Stomach (tissue), 9 donors: Measurements from ENCODE around the gene HMGCS2. TPM values are rescaled to one million over a fixed set of nuclear protein-coding genes. Genes with fewer than 3 reads are reported as not detected.

ENCODE experiments used
- DNase-seq, 2 donors: peaks; one replicate each; pipeline versions ENCODE4 v3.0.0 to v3.0.0-alpha.2; 2013 to 2019
- H3K27ac ChIP-seq, 5 donors: fragments of 200-600 bp in 4 of 5; sonication (generic) in 4 of 5; one replicate each; pipeline ENCODE4 v1.5.1; 2013 to 2019; ENCODE audit warnings: mild to moderate bottlenecking in 1 of 5, moderate library complexity in 1 of 5
- H3K27me3 ChIP-seq, 3 donors: fragments of 200-600 bp; sonication (generic); one replicate each; pipeline ENCODE4 v1.5.1; 2017 to 2019; ENCODE audit warnings: mixed run types in 1 of 3
- H3K36me3 ChIP-seq, 4 donors: fragments of 200-600 bp; sonication (generic); 1 replicate in 3 of 4; 2 replicates in 1 of 4; pipeline ENCODE4 v1.5.1; 2016 to 2019
- H3K4me1 ChIP-seq, 4 donors: fragments of 200-600 bp; sonication (generic); one replicate each; pipeline ENCODE4 v1.5.1; 2016 to 2019
- H3K4me3 ChIP-seq, 4 donors: fragments of 200-600 bp; sonication (generic) in 3 of 4; one replicate each; pipeline ENCODE4 v1.5.1; 2016 to 2019; ENCODE audit warnings: mild to moderate bottlenecking in 1 of 4
- H3K9me3 ChIP-seq, 4 donors: fragments of 200-600 bp; sonication (generic); one replicate each; pipeline ENCODE4 v1.5.1; 2016 to 2019
- CTCF ChIP-seq, 7 experiments: fragments of 450-650 bp in 4 of 7; fragments of 200-600 bp in 3 of 7; sonication (generic) in 3 of 7; IDR thresholded peaks; one replicate each; pipeline ENCODE4 v1.5.1; 2016 to 2019; ENCODE audit warnings: antibody characterized with exemption in 7 of 7, control low read depth in 2 of 7, mild to moderate bottlenecking in 1 of 7
- EP300 ChIP-seq: sonication (generic); formaldehyde crosslinking; IDR thresholded peaks from one replicate; pipeline ENCODE4 v1.6.1; 2017; ENCODE audit warnings: antibody characterized with exemption
- POLR2A ChIP-seq, 4 donors: fragments of 450-650 bp; IDR thresholded peaks; one replicate each; pipeline ENCODE4 v1.6.1; 2016; ENCODE audit warnings: antibody characterized with exemption in 4 of 4, control low read depth in 2 of 4, mild to moderate bottlenecking in 1 of 4, moderate library complexity in 1 of 4
- POLR2AphosphoS5 ChIP-seq, 3 donors: sonication (generic); formaldehyde crosslinking; IDR thresholded peaks; one replicate each; pipeline ENCODE4 v1.6.1; 2016; ENCODE audit warnings: antibody characterized with exemption in 3 of 3
- WGBS, 5 donors: extraction: QIAGEN DNeasy Blood & Tissue Kit in 3 of 5; methylation state at CpG; one replicate each; pipeline versions ENCODE4 v1.1.5 to v1.1.7; 2013 to 2018; 5-methylcytosine and 5-hydroxymethylcytosine counted together
- intact Hi-C: fragments of 100-400 bp; cut with DNase I; formaldehyde crosslinking; loops from one replicate; pipeline ENCODE4 v1.15.1; 2023; ENCODE audit warnings: low total_unique reads
- polyA plus RNA-seq, 3 donors: library from polyadenylated mRNA; stranded (reverse); fragments of 200-250 nt; gene quantifications; one replicate each; pipeline ENCODE4 v1.2.3, GENCODE V29; 2013
- total RNA-seq, 5 donors: library from RNA; depleted of rRNA; stranded (reverse); fragments of >200 nt; gene quantifications; one replicate each; pipeline versions ENCODE4 v1.1.0 to v1.2.3, GENCODE V29; 2014 to 2016
- donor health status: healthy with polysubstance abuse.
- donor health status: Bipolar disorder and iron deficiency.
- donor health status: healthy.

HMGCS2 gene
- total and polyA plus RNA-seq, 8 donors: 2.5 to 203 (median 57.6) TPM

- no peak for TF ChIP-seq EP300
- no peak for TF ChIP-seq POLR2AphosphoS5 (IDR thresholded peaks at IDR 0.05)
- no peak for TF ChIP-seq CTCF (IDR thresholded peaks at IDR 0.05)
- no peak for TF ChIP-seq POLR2A (IDR thresholded peaks at IDR 0.05)
- peaks cover 0 to 7% (median 2%) of the 10 kb centered on the region in 4 donors for H3K4me1 ChIP-seq
- no peaks in the 10 kb centered on the region for H3K9me3 ChIP-seq
- no peak for DNase-seq
- no peak overlapping the region for H3K27ac ChIP-seq
- H3K4me3 ChIP-seq: no peak overlapping the region
- intact Hi-C loops: loop anchor here (10.0 kb wide), 1 partner anchor 61 kb away; no protein-coding TSS in a partner anchor
- 90 to 96% (median 95%) methylated on average over 13 of the region's 13 CpGs for WGBS, 5 donors
- no peaks in the 10 kb centered on the region for H3K36me3 ChIP-seq
- peaks cover 0 to 16% (median 0%) of the 10 kb centered on the region in 3 donors for H3K27me3 ChIP-seq
Measured at GRCh38 chr1:119805746-119806145, 37.0 kb upstream of the HMGCS2 start.

GRCh38 chr1:119805247-119805646 is 36.5 kb upstream of the HMGCS2 start:
- H3K36me3 ChIP-seq: no peaks in the 10 kb centered on the region
- H3K9me3 ChIP-seq: no peaks in the 10 kb centered on the region
- no peak for DNase-seq
- H3K4me3 ChIP-seq: no peak overlapping the region
- H3K4me1 ChIP-seq: peaks cover 0 to 7% (median 2%) of the 10 kb centered on the region in 4 donors
- H3K27ac ChIP-seq: no peak overlapping the region
- intact Hi-C loops: loop anchor here (10.0 kb wide), 1 partner anchor 60 kb away; no protein-coding TSS in a partner anchor
- H3K27me3 ChIP-seq: peaks cover 0 to 16% (median 0%) of the 10 kb centered on the region in 3 donors
- TF ChIP-seq CTCF (IDR thresholded peaks at IDR 0.05) (no peak), POLR2A (IDR thresholded peaks at IDR 0.05) (no peak), EP300 (no peak), POLR2AphosphoS5 (IDR thresholded peaks at IDR 0.05) (no peak)
- WGBS, 5 donors: 91 to 96% (median 92%) methylated on average over 8 of the region's 8 CpGs

- intact Hi-C loops: loop anchor here (10.0 kb wide), 1 partner anchor 55 kb away; no protein-coding TSS in a partner anchor
- Histone ChIP-seq H3K9me3 (no peaks in the 10 kb centered on the region), H3K27ac (no peak overlapping the region), H3K4me1 (peaks cover 0 to 15% (median 6%) of the 10 kb centered on the region in 4 donors), H3K36me3 (no peaks in the 10 kb centered on the region), H3K4me3 (no peak overlapping the region), H3K27me3 (no peaks in the 10 kb centered on the region)
- TF ChIP-seq EP300: no peak
- no peak for TF ChIP-seq CTCF (IDR thresholded peaks at IDR 0.05)
- no peak for TF ChIP-seq POLR2A (IDR thresholded peaks at IDR 0.05)
- no peak for TF ChIP-seq POLR2AphosphoS5 (IDR thresholded peaks at IDR 0.05)
- peak in 1 of 2 donors; percentile 48 for DNase-seq
- 80 to 86% (median 82%) methylated on average over 14 to 15 of the region's 15 CpGs for WGBS, 5 donors
Measured at GRCh38 chr1:119799599-119800177, 31.0 kb upstream of the HMGCS2 start.

GRCh38 chr1:119799003-119799402 is 30.3 kb upstream of the HMGCS2 start:
- TF ChIP-seq EP300 (no peak), POLR2A (IDR thresholded peaks at IDR 0.05) (no peak), POLR2AphosphoS5 (IDR thresholded peaks at IDR 0.05) (no peak), CTCF (IDR thresholded peaks at IDR 0.05) (no peak)
- 83 to 92% (median 88%) methylated on average over 4 of the region's 4 CpGs for WGBS, 5 donors
- no peak for DNase-seq
- no peak overlapping the region for H3K4me3 ChIP-seq
- no peaks in the 10 kb centered on the region for H3K9me3 ChIP-seq
- no peak overlapping the region for H3K27ac ChIP-seq
- H3K4me1 ChIP-seq: peaks cover 0 to 22% (median 12%) of the 10 kb centered on the region in 4 donors
- intact Hi-C loops: no loop called here
- H3K36me3 ChIP-seq: no peaks in the 10 kb centered on the region
- no peaks in the 10 kb centered on the region for H3K27me3 ChIP-seq
